Measurements from ENCODE around the gene TSC22D4.
A peak's percentile ranks its signal among the peaks of the same experiment; 100 is the strongest.
"Not testable (repeated sequence)": the region's sequence is repeated elsewhere in the genome, so short reads cannot be mapped to it uniquely, and the experiment has no call there.

TSC22D4 gene

DNA sequence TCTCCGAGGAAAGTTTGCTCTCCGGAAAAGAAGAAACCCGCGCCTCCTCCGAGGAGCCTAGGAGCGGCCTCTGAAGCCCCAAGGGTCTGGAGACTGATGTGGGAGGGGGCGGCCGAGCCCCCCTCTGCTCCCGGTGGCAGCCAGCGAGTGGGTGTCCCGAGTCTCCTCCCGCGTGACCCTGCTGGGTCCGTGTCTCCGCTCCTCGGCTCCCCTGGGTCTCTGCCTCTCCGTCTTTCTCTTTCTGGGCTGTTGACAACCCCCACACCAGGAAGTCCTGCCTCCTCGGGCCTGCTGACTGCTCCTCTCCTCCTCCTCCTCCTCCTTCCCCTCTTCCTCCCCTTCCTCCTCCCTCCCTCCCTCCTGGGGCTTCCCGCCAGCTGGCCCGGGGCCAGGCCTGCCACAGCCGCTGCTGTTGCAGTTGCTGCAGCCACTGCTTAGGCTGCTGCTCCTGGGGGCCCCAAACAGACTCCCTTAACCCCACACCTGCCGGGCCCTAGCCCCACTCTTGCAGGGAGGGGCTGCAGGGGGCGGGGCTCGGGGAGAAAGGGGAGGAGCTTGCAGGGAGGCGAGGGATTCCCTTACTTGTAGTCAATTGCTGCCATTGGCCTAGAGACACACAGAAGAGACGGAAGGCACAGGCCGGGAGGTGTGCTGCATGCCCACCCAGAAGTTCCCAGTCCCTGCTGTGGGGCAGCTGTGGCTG is at the start of gene TSC22D4:
TSC22D4 (minus strand) TSS at position 257 of the 703 bp plus-strand sequence. CDS start 1,176 bp downstream, outside the sequence.
- no peak; the same call in none of the 2 replicates for TF ChIP-seq MYC (IDR thresholded peaks at IDR 0.05; ENCODE audit: low read depth, low read length)
- peak; percentile 69 for TF ChIP-seq POLR2A (IDR thresholded peaks at IDR 0.05; ENCODE audit: extremely low read depth, insufficient read length)
- TF ChIP-seq, protein P1, sequence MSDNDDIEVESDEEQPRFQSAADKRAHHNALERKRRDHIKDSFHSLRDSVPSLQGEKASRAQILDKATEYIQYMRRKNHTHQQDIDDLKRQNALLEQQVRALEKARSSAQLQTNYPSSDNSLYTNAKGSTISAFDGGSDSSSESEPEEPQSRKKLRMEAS (IDR thresholded peaks at IDR 0.05; ENCODE audit: low read depth, low read length) = peak; percentile 67
- H3K4me3 ChIP-seq (ENCODE audit: low read depth, low read length) = peak within 1 kb of the TSS; percentile 98
- DNase-seq (ENCODE audit: low read depth) = peak; percentile 99

DNA sequence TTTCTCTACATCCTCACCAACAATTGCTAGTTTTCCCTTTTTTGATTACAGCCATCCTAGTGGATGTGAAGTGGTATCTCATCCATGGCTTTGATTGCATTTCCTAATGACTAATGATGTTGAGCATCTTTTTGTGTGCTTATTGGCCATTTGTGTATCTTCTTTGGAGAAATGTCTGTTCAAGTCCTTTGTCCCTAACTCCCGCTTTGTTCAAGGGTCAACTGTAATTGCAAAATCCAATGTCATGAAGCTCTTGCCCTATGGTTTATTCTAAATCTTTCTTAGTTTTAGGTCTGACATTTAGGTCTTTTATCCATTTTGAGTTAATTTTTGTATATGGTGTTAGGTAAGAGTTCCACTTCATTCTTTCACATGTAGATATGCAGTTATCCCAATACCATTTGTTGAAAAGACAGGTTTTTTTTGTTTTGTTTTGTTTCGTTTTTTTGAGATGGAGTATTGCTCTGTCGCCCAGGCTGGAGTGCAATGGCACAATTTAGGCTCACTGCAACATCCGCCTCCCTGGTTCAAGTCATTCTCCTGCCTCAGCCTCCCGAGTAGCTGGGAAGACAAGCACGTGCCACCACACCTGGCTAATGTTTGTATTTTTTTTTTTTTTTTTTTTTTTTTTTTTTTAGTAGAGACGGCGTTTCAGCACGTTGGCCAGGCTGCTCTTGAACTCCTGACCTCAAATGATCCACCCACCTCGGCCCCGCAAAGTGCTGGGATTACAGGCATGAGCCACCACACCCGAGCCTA is 49.3 kb upstream of the TSC22D4 start:
- not testable (repeated sequence) for H3K4me3 ChIP-seq (ENCODE audit: low read depth, low read length); DNase-seq (ENCODE audit: low read depth)

DNA sequence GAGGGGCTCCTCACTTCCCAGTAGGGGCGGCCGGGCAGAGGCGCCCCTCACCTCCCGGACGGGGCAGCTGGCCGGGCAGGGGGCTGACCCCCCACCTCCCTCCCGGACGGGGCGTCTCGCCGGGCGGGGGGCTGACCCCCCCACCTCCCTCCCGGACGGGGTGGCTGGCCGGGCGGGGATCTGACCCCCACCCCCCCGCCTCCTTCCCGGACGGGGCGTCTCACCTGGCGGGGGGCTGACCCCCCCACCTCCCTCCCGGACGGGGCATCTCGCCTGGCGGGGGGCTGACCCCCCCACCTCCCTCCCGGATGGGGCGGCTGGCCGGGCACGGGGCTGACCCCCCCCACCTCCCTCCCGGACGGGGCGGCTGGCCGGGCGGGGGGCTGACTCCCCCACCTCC is 44.2 kb upstream of the TSC22D4 start:
- H3K4me3 ChIP-seq (ENCODE audit: low read depth, low read length); DNase-seq (ENCODE audit: low read depth): not testable (repeated sequence)

DNA sequence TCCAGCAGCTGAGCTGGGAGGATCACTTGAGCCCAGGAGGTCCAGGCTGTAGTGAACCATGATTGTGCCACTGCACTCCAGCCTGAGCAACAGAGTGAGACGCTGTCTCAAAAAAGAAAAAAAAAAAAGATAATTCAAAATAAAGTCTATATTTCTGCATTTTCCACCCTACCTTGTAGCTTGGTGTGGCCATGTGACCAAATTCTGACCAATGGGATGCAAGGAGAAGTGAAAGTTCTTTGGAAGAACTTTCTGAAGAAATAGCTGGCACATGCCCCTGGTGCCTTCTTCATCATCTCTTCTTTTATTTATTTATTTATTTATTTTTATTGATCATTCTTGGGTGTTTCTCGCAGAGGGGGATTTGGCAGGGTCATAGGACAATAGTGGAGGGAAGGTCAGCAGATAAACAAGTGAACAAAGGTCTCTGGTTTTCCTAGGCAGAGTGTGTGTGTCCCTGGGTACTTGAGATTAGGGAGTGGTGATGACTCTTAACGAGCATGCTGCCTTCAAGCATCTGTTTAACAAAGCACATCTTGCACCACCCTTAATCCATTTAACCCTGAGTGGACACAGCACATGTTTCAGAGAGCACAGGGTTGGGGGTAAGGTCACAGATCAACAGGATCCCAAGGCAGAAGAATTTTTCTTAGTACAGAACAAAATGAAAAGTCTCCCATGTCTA is 43.0 kb upstream of the TSC22D4 start:
- H3K4me3 ChIP-seq (ENCODE audit: low read depth, low read length); DNase-seq (ENCODE audit: low read depth): not testable (repeated sequence)

DNA sequence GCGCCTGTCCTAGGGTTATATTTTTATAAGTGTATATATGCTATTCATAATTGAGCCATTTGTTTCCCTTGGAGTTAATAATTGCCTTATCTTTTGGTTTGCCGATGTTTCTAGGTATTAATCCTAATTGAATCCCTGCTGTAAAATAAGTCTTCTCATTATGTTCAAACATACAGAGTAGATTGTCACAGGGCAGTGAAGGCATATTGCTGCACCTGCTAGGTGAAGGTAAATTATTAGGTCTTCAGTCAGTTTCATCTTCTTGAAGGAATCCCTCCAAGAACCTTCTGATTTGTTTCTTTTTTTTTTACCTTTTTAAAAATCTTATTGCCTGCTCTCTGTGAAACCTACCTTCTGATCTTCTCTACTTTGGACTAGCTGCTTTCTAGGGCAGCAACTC is 42.1 kb upstream of the TSC22D4 start:
- H3K4me3 ChIP-seq (ENCODE audit: low read depth, low read length) = no peak overlapping the region
- TF ChIP-seq MYC (IDR thresholded peaks at IDR 0.05; ENCODE audit: low read depth, low read length) (no peak), POLR2A (IDR thresholded peaks at IDR 0.05; ENCODE audit: extremely low read depth, insufficient read length) (no peak)
- TF ChIP-seq, protein P1 (IDR thresholded peaks at IDR 0.05; ENCODE audit: low read depth, low read length) = no peak
- TF ChIP-seq, protein P2, sequence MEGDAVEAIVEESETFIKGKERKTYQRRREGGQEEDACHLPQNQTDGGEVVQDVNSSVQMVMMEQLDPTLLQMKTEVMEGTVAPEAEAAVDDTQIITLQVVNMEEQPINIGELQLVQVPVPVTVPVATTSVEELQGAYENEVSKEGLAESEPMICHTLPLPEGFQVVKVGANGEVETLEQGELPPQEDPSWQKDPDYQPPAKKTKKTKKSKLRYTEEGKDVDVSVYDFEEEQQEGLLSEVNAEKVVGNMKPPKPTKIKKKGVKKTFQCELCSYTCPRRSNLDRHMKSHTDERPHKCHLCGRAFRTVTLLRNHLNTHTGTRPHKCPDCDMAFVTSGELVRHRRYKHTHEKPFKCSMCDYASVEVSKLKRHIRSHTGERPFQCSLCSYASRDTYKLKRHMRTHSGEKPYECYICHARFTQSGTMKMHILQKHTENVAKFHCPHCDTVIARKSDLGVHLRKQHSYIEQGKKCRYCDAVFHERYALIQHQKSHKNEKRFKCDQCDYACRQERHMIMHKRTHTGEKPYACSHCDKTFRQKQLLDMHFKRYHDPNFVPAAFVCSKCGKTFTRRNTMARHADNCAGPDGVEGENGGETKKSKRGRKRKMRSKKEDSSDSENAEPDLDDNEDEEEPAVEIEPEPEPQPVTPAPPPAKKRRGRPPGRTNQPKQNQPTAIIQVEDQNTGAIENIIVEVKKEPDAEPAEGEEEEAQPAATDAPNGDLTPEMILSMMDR (IDR thresholded peaks at IDR 0.05; ENCODE audit: low read depth, low read length) = no peak
- DNase-seq (ENCODE audit: low read depth) = no peak

DNA sequence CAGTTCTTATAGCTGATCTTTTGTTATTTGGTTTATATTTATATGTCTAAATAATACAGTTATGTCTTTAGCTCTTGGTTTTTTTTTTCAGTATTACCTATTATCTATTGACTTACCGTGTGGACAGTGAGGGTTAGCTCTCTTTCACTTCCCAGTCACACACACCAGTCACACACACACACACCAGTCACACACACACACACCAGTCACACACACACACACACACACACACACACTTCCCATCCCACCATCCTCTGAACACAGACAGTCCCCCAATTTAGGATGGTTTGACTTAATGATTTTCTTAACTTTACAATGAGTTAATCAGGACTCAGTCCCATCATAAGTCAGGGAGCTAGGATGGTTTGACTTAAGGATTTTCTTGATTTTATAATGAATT is 41.1 kb upstream of the TSC22D4 start:
- DNase-seq (ENCODE audit: low read depth) = no peak
- no peak overlapping the region for H3K4me3 ChIP-seq (ENCODE audit: low read depth, low read length)
- TF ChIP-seq MYC (IDR thresholded peaks at IDR 0.05; ENCODE audit: low read depth, low read length) (no peak), POLR2A (IDR thresholded peaks at IDR 0.05; ENCODE audit: extremely low read depth, insufficient read length) (no peak)
- TF ChIP-seq, protein P1 (IDR thresholded peaks at IDR 0.05; ENCODE audit: low read depth, low read length) = no peak
- TF ChIP-seq, protein P2 (IDR thresholded peaks at IDR 0.05; ENCODE audit: low read depth, low read length) = no peak

DNA sequence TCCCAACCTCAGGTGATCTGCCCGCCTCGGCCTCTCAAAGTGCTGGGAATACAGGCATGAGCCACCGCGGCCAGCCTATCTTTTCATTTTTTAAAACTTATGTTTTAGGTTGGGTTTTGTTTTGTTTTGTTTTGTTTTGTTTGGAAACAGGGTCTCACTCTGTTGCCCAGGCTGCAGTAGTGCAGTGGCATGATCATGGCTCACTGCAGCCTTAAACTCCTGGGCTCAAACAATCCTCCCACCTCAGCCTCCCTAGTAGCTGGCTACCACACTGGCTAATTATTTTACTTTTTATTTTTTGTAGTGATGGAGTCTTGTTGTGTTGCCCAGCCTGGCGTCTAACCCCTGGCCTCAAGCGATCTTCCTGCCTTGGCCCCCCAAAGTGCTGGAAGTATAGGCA is 40.6 kb upstream of the TSC22D4 start:
- DNase-seq (ENCODE audit: low read depth) = no peak
- H3K4me3 ChIP-seq (ENCODE audit: low read depth, low read length) = no peak overlapping the region
- no peak for TF ChIP-seq MYC (IDR thresholded peaks at IDR 0.05; ENCODE audit: low read depth, low read length)
- TF ChIP-seq, protein P1 (IDR thresholded peaks at IDR 0.05; ENCODE audit: low read depth, low read length) = no peak
- no peak for TF ChIP-seq POLR2A (IDR thresholded peaks at IDR 0.05; ENCODE audit: extremely low read depth, insufficient read length)
- TF ChIP-seq, protein P2 (IDR thresholded peaks at IDR 0.05; ENCODE audit: low read depth, low read length) = no peak
